Measurements from ENCODE around the gene MRPL58. TPM values are rescaled to one million over a fixed set of nuclear protein-coding genes. Genes with fewer than 3 reads are reported as not detected.

MRPL58 gene
- total RNA-seq, 4 donors from 2014 or later = 32.1 to 51.9 (median 46.0) TPM

- TF ChIP-seq POLR2A (IDR thresholded peaks at IDR 0.05) = no peak
- peak in 1 of 2 donors; percentile 4 for TF ChIP-seq EP300 (IDR thresholded peaks at IDR 0.05)
- Histone ChIP-seq H3K4me1 (peaks cover 0 to 35% (median 15%) of the 10 kb centered on the region in 4 donors), H3K27me3 (no peaks in the 10 kb centered on the region), H3K9me3 (no peaks in the 10 kb centered on the region), H3K27ac (peak overlapping the region; percentile 61 to 91 (median 88)), H3K36me3 (peaks cover 0 to 11% (median 0%) of the 10 kb centered on the region in 3 donors), H3K4me3 (peak overlapping the region; percentile 46 to 84 (median 68))
- DNase-seq (ENCODE audit: low spot score in 2 of 2) = peak; percentile 49 to 70
- WGBS, 2 donors = 39 to 40% methylated on average over 13 of the region's 13 CpGs
Measured at GRCh38 chr17:75011401-75012095, 922 bp upstream of the MRPL58 start.

- Histone ChIP-seq H3K36me3 (peaks cover 0 to 14% (median 0%) of the 10 kb centered on the region in 3 donors), H3K4me3 (peak overlapping the region; percentile 46 to 84 (median 68)), H3K27me3 (no peaks in the 10 kb centered on the region), H3K27ac (peak overlapping the region; percentile 61 to 91 (median 88)), H3K9me3 (no peaks in the 10 kb centered on the region), H3K4me1 (peaks cover 0 to 35% (median 15%) of the 10 kb centered on the region in 4 donors)
- TF ChIP-seq EP300 (IDR thresholded peaks at IDR 0.05) (no peak), POLR2A (IDR thresholded peaks at IDR 0.05) (no peak), CTCF (IDR thresholded peaks at IDR 0.05) (no peak)
- DNase-seq (ENCODE audit: low spot score in 2 of 2) = no peak
- WGBS, 2 donors = 9 to 15% methylated on average over 5 of the region's 5 CpGs
Measured at GRCh38 chr17:75012096-75012345, 449 bp upstream of the MRPL58 start.

- peak overlapping the region; percentile 46 to 84 (median 68) for H3K4me3 ChIP-seq
- peaks cover 0 to 35% (median 15%) of the 10 kb centered on the region in 4 donors for H3K4me1 ChIP-seq
- no peaks in the 10 kb centered on the region for H3K27me3 ChIP-seq
- TF ChIP-seq EP300 (IDR thresholded peaks at IDR 0.05) (no peak), CTCF (IDR thresholded peaks at IDR 0.05) (no peak), POLR2A (IDR thresholded peaks at IDR 0.05) (no peak)
- 1% methylated on average over 10 of the region's 10 CpGs for WGBS, 2 donors
- no peaks in the 10 kb centered on the region for H3K9me3 ChIP-seq
- H3K36me3 ChIP-seq = peaks cover 0 to 25% (median 0%) of the 10 kb centered on the region in 3 donors
- DNase-seq (ENCODE audit: low spot score in 2 of 2) = no peak
- peak overlapping the region in 3 of 4 donors; percentile 87 to 91 (median 89) for H3K27ac ChIP-seq
Measured at GRCh38 chr17:75013092-75013559, 656 bp downstream of the MRPL58 start.

GRCh38 chr17:75019146-75019545 is 6.7 kb downstream of the MRPL58 start:
- Histone ChIP-seq H3K27ac (peak overlapping the region in 3 of 4 donors; percentile 32 to 70 (median 57)), H3K4me1 (peaks cover 0 to 21% (median 0%) of the 10 kb centered on the region in 4 donors), H3K9me3 (no peaks in the 10 kb centered on the region), H3K27me3 (no peaks in the 10 kb centered on the region), H3K36me3 (peaks cover 4 to 72% (median 23%) of the 10 kb centered on the region in 3 donors), H3K4me3 (no peak overlapping the region)
- 34 to 40% methylated on average over 4 to 5 of the region's 5 CpGs for WGBS, 2 donors
- TF ChIP-seq POLR2A (IDR thresholded peaks at IDR 0.05) (no peak), EP300 (IDR thresholded peaks at IDR 0.05) (no peak), CTCF (IDR thresholded peaks at IDR 0.05) (no peak)
- DNase-seq (ENCODE audit: low spot score in 2 of 2) = no peak

GRCh38 chr17:75019710-75020109 is 7.2 kb downstream of the MRPL58 start:
- Histone ChIP-seq H3K27me3 (no peaks in the 10 kb centered on the region), H3K4me1 (peaks cover 0 to 15% (median 0%) of the 10 kb centered on the region in 4 donors), H3K27ac (peak overlapping the region in 3 of 4 donors; percentile 32 to 70 (median 57)), H3K9me3 (no peaks in the 10 kb centered on the region), H3K36me3 (peaks cover 4 to 72% (median 23%) of the 10 kb centered on the region in 3 donors), H3K4me3 (no peak overlapping the region)
- no peak for TF ChIP-seq EP300 (IDR thresholded peaks at IDR 0.05)
- no peak for TF ChIP-seq POLR2A (IDR thresholded peaks at IDR 0.05)
- TF ChIP-seq CTCF (IDR thresholded peaks at IDR 0.05) = no peak
- 39 to 58% methylated on average over 3 of the region's 3 CpGs for WGBS, 2 donors
- no peak for DNase-seq (ENCODE audit: low spot score in 2 of 2)
